PC-3 (cell line): Measurements from ENCODE around the gene KIR3DL1.

Experiments
- CTCF ChIP-seq: fragments of 300-600 bp; sonication (generic); conservative IDR thresholded peaks from 2 replicates; pipeline ENCODE4 v1.5.1; 2017; ENCODE audit warnings: antibody characterized with exemption, low read depth, mild to moderate bottlenecking, low read length
- EZH2 ChIP-seq: fragments of 300-600 bp; sonication (generic); IDR thresholded peaks from one replicate; pipeline ENCODE4 v1.6.1; 2017; ENCODE audit warnings: antibody characterized with exemption, mild to moderate bottlenecking, low read length; ENCODE audit not compliant: unreplicated experiment
- EZH2phosphoT487 ChIP-seq: fragments of 300-600 bp; sonication (generic); IDR thresholded peaks from 2 replicates; pipeline ENCODE4 v1.6.1; 2018; ENCODE audit warnings: mild to moderate bottlenecking, antibody characterized with exemption, low read length, borderline replicate concordance

GRCh38 chr19:54873990-54874389 is 57.7 kb downstream of the KIR3DL1 start, which contains the start of gene FCAR:
- TF ChIP-seq CTCF (no peak), EZH2 (no peak), EZH2phosphoT487 (no peak)
